ENCODE results near the gene CTDSPL.
"Not testable (repeated sequence)": the region's sequence is repeated elsewhere in the genome, so short reads cannot be mapped to it uniquely, and the experiment has no call there.

CTDSPL gene

DNA sequence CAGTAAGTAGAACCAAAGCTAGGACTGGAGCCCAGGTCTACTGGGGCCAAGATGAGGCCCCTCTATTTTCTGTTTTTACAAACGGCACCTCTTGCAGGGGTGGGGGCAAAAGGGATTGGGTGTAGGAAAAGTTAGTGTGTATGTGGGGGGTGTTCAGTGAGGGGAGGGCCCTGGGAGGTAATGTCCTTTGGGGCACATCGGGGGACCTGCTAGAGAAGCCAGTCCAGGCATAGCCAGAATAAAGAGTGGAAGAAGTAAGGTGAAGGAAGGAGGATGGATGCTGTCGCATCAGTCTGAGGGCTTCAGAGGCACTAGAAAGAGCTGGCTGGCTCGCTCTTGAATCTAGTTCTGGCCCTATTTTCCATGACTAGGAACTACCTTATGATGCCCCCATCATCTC lies 165.2 kb downstream of the CTDSPL start:
- DNase-seq = no peak

DNA sequence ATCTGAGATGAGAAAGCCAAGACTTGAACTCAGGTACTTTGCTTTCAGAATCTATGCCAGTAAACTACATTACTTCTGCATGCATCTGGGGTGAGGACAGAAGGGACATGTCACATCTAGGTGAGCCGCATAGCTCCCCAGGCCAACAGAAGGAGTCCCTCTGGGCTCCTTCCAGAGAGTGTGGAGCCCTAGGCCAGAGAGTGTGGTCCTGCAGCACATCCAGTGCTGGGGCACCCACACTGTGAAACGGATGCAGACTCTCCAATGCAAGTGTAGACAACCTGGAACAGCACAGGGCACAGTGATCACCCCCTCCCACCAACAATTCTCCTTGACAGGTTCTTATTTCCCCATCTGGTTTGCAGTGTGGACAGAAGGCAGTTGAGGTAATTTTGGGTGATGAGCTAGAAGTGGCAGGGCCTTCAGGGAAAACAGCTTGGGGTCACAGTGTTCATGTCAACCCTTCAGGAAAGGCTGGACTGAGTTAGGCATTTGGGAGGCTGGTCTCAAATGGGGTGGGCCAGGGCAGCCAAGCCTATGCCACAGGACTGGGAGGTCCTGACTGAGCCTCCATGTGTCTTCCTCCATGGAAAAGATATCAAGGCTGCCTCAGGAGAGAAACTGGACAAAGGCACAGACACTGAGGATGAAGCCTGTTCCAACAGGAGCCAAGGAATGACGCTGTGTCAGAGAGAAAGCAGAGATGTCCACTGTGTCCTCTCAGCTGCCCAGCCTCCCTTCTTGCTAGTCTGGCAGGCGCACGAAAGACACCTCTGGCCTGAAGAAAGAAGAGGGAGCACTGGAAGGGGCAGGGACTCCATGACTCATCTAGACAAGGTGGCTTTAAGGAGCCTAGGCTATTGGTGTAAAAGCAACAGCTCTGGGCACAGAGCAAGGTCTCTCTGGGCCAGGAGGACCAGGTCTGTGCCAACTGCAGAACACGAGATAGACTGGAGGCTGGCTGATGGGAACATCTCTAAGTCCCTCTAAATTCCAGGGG lies 166.1 kb downstream of the CTDSPL start:
- DNase-seq = no peak

DNA sequence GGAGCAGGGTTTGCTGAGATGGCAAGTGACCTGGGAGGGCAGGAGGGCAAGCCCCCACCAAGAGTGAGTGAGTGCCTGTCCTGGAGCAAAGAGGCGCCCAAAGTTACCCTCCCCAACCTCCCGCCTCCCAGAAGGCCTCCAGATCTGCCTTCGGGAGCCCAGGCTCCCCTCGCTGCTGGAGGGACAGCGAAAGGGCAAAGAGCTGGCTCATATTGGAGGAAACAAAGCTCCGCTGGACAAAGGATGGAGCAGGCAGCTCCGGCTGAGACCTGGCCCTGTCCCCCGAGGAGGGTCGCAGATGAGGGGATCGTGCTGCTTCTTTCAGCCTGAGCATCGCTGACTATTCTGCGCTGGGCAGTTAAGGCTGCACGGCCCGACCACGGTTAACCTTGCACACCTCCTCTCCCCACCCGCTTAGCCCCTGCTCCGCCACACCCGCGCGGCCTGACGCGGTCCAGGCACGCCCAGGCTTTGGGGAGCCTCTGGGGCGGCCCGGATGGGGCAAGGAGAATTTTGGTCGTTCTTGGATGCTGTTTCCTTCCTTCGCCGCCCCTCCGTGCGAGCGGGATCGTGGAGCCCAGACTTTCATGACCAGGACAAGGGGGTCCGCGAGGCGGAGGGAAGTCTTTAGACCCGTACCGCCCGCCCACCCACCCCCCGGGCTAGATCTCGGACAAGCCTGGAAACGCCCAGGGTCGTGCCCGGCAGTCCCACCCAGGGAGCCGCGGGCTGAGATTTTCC lies 167.1 kb downstream of the CTDSPL start:
- DNase-seq = no peak

DNA sequence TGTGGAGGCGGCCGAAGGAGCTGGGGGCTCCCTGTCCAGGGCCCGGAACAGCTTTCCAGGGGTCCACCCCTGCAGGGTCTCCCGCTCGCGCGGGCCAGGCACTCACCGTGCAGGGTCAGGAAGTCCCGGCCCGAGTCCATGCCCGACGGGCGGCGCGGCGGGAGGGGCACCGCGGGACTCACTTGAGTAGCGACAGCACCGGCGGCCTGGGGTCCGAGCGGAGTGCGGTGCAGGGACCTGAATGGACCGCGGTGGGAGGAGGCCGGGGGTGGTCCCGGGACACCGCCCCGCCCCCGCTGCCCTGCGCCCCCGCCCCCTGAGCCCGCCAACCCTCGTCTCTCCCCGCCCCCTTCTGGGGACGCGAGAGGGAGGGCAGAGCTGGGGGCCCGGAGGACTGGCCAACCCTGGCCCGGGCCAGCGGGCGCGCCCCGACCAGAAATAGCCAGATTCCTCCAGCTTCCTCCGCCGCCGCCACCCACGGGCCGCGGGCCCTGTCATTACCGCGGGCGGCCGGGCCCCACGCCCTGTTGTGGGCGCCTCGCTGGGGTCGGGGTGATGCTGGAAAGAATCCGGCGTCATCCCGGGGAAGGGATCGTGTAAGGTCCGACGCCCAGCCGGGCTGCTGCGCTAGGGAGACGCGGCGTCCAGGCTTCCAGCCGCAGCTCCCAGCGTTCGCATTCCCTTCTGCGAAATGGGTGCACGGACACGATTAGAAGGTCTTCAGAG lies 167.9 kb downstream of the CTDSPL start, which contains the start of gene PLCD1:
PLCD1 (minus strand) TSS at position 243 of the 726 bp plus-strand sequence; CDS start at position 140, 103 bp downstream.
- no peak for DNase-seq

- no peak for DNase-seq
Measured at GRCh38 chr3:38030126-38031021, 168.7 kb downstream of the CTDSPL start.

DNA sequence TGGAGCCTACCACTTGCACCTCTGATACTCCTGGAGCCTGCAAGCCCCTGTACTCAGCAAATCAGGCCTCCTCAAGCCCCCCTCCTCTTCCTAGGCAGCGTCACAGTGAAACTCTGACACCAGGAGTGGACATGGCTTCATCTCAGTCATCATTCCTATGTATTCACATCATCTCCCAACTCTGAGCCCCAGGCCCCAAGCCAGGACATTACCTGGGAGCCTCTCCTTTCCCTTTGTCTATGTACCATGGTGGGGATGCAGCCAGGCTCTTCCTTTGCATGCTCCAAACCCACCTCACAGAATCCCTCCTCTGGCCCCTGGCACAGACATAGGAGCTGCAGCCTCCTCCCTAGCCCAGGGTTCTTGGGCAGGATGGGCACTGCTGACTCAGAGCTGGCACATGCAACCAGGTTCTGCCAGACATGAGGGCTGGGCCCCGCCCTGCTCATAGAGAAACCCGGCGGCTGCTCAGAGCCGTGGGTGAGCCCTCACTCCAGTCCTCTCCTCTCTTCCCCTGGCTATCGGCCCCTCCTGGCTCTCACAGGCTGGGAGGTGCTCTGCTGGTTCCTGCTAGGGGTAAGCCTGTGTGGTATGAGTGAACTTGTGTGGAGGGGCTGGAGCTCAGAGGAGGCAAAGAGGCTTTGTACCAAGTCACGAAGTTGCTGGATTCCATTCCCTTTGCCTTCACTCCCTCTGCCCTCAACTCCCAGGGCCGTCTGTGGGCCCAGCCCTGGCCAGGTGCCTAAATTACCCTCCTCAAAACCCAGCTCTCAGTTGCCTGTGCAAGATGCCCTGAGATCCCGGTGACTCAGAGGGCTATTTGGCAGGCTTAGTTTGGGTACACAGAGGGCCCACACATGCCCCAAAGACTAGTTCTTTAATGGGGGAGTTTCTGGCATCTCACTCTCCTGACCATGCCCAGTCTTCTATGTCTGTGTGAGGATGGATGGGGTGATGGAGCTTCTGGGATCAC lies 169.6 kb downstream of the CTDSPL start:
- DNase-seq = no peak

DNA sequence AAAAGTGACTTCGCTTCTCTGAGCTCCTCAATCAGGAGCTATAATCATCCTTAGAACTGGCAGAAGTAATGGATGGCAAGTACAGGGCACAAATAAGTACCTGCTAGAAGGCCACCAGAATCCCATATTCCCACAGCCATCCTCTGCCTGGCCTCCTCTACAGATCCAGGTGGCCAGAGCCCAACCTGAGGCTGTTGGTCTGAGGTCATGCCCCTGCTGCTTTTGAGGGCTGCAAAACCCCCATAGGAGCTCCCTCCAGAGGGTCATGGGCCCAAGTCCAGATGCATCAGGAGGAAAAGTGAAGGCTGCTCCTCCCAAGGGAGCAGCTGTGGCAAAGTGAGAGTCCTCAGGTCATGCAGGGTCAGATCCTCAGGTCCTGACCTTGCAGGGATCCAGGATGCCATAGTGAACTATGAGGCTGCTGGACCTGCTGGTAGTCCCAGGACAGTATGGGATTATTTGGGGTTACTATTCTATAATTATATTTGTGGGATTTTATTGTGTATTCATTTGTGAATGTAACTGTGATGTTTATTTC lies 170.7 kb downstream of the CTDSPL start:
- DNase-seq = no peak

GRCh38 chr3:38033586-38033985 lies 171.9 kb downstream of the CTDSPL start:
- DNase-seq = not testable (repeated sequence)

Measured in SIG-M5 (cell line).